Sigmoid colon (tissue), 4 donors: ENCODE data around the gene PCYT2.

ENCODE experiments used
- CTCF ChIP-seq, 4 experiments: fragments of 450-650 bp in 3 of 4; fragments of 200-600 bp in 1 of 4; IDR thresholded peaks; one replicate each; pipeline ENCODE4 v1.5.1; 2016 to 2019; ENCODE audit warnings: antibody characterized with exemption in 4 of 4, mild to moderate bottlenecking in 3 of 4, moderate library complexity in 2 of 4
- POLR2AphosphoS5 ChIP-seq, 4 donors: sonication (generic); formaldehyde crosslinking; IDR thresholded peaks; one replicate each; pipeline ENCODE4 v1.6.1; 2017; ENCODE audit warnings: antibody characterized with exemption in 4 of 4

- TF ChIP-seq CTCF (IDR thresholded peaks at IDR 0.05), result no peak
- no peak for TF ChIP-seq POLR2AphosphoS5 (IDR thresholded peaks at IDR 0.05)
These were observed 15.8 kb downstream of the PCYT2 start for GRCh38 chr17:81895400-81895799.
